MCF 10A (cell line): ENCODE results near the gene CFH. TPM values are rescaled to one million over a fixed set of nuclear protein-coding genes. Genes with fewer than 3 reads are reported as not detected.
"Not testable (repeated sequence)": the region's sequence is repeated elsewhere in the genome, so short reads cannot be mapped to it uniquely, and the experiment has no call there.

Source experiments
- BruUV-seq: library from RNA; stranded (reverse); fragments of 400-500 nt; replicated peaks from 2 replicates; lab custom pipeline; 2021; lab: Mats Ljungman, UMichigan
- CTCF ChIA-PET: fragments of 300-600 bp; sonication (Branson Sonifier 250); formaldehyde crosslinking; extraction: SDS; loops from one replicate; lab custom pipeline; 2021; ENCODE audit warnings: antibody characterized with exemption, inconsistent platforms; lab: Yijun Ruan, JAX
- POLR2A ChIA-PET: fragments of 300-600, 350-650 bp; sonication (Branson Sonifier 250); formaldehyde crosslinking; extraction: SDS; loops from one replicate; lab custom pipeline; 2020; ENCODE audit warnings: antibody characterized with exemption, inconsistent platforms; lab: Yijun Ruan, JAX
- DNase-seq: peaks from one replicate; pipeline ENCODE4 v3.0.0-alpha.2; 2018; ENCODE audit not compliant: unreplicated experiment
- H3K27ac Mint-ChIP-seq: one replicate; pipeline ENCODE4 v1.8.0; 2022; ENCODE audit warnings: mild to moderate bottlenecking, low read depth, mixed read lengths; ENCODE audit not compliant: unreplicated experiment
- H3K27me3 Mint-ChIP-seq: one replicate; pipeline ENCODE4 v1.8.0; 2022; ENCODE audit warnings: mixed read lengths; ENCODE audit not compliant: insufficient read depth, unreplicated experiment
- H3K36me3 Mint-ChIP-seq: one replicate; pipeline ENCODE4 v1.8.0; 2022; ENCODE audit warnings: mild to moderate bottlenecking, moderate library complexity, mixed read lengths; ENCODE audit not compliant: insufficient read depth, unreplicated experiment
- H3K4me1 Mint-ChIP-seq: one replicate; pipeline ENCODE4 v1.8.0; 2022; ENCODE audit warnings: mixed read lengths; ENCODE audit not compliant: insufficient read depth, unreplicated experiment
- H3K4me3 Mint-ChIP-seq: one replicate; pipeline ENCODE4 v1.8.0; 2022; ENCODE audit warnings: mild to moderate bottlenecking, moderate library complexity, mixed read lengths; ENCODE audit not compliant: unreplicated experiment
- H3K9me3 Mint-ChIP-seq: one replicate; pipeline ENCODE4 v1.8.0; 2022; ENCODE audit warnings: mixed read lengths; ENCODE audit not compliant: unreplicated experiment
- CTCF ChIP-seq: fragments of 200-600 bp; IDR thresholded peaks from one replicate; pipeline ENCODE4 v1.8.0; 2022; ENCODE audit warnings: antibody characterized with exemption, mild to moderate bottlenecking; ENCODE audit not compliant: unreplicated experiment
- intact Hi-C: fragments of 100-400 bp; cut with micrococcal nuclease; formaldehyde crosslinking; loops from 2 replicates; pipeline ENCODE4 v1.14.1; 2022
- total RNA-seq: library from RNA; stranded (reverse); gene quantifications from 2 replicates; pipeline ENCODE4 v1.2.3, GENCODE V29; 2022

Gene CFH
- total RNA-seq, 1 experiment from 2014 or later: 31.6 TPM

GRCh38 chr1:196689001-196689400 is 37.2 kb downstream of the CFH start:
- Mint-ChIP-seq H3K4me1 (peaks cover 11% of the 10 kb centered on the region), H3K27me3 (no peaks in the 10 kb centered on the region), H3K4me3 (no peak overlapping the region), H3K9me3 (no peaks in the 10 kb centered on the region), H3K27ac (no peak overlapping the region), H3K36me3 (peaks cover 12% of the 10 kb centered on the region)
- DNase-seq: no peak
- POLR2A ChIA-PET: no interaction called here
- CTCF ChIA-PET: interaction anchor here (0.7 kb wide), 1 partner anchor 282 kb away, joined by 4 read pairs; no protein-coding TSS in a partner anchor
- no TSS peak for BruUV-seq
- no peak for TF ChIP-seq CTCF
- intact Hi-C loops: no loop called here

GRCh38 chr1:196690582-196690981 is 38.7 kb downstream of the CFH start:
- no peak overlapping the region for H3K27ac Mint-ChIP-seq
- no TSS peak for BruUV-seq
- CTCF ChIA-PET: no interaction called here

DNA sequence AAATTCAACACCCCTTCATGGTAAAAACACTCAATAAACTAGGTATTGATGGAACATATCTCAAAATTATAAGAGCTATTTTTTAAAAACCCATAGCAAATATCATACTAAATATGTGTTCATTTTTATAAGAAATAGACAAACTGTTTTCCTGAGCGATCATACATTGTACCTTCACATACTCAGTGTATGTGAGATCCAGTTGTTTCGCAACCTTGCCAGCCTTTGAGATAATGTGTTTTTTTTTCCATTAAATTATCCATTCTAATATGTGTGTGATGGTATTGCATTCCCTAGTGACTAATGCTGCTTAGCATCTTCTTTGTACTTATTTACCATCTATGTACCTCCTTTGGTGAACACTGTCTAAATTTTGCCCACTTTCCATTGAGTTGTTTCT is 47.1 kb downstream of the CFH start:
- CTCF ChIA-PET: interaction anchor here (1.0 to 1.5 kb wide), 2 partner anchors 25 to 37 kb away, joined by 4 to 8 read pairs; no protein-coding TSS in a partner anchor
- POLR2A ChIA-PET: no interaction called here
- peaks cover 9% of the 10 kb centered on the region for H3K36me3 Mint-ChIP-seq
- no peak for DNase-seq
- H3K4me3 Mint-ChIP-seq: no peak overlapping the region
- no peak overlapping the region for H3K27ac Mint-ChIP-seq
- H3K27me3 Mint-ChIP-seq: no peaks in the 10 kb centered on the region
- no TSS peak for BruUV-seq
- TF ChIP-seq CTCF: no peak
- intact Hi-C loops: no loop called here
- H3K9me3 Mint-ChIP-seq: peaks cover 12% of the 10 kb centered on the region
- H3K4me1 Mint-ChIP-seq: no peaks in the 10 kb centered on the region

More at GRCh38 chr1:196690582-196690981, 38.7 kb downstream of the CFH start:
- peaks cover 4% of the 10 kb centered on the region for H3K9me3 Mint-ChIP-seq
- DNase-seq: no peak
- peaks cover 5% of the 10 kb centered on the region for H3K4me1 Mint-ChIP-seq
- peaks cover 9% of the 10 kb centered on the region for H3K36me3 Mint-ChIP-seq
- POLR2A ChIA-PET: no interaction called here
- no peak for TF ChIP-seq CTCF
- no peaks in the 10 kb centered on the region for H3K27me3 Mint-ChIP-seq
- no peak overlapping the region for H3K4me3 Mint-ChIP-seq
- intact Hi-C loops: no loop called here

DNA sequence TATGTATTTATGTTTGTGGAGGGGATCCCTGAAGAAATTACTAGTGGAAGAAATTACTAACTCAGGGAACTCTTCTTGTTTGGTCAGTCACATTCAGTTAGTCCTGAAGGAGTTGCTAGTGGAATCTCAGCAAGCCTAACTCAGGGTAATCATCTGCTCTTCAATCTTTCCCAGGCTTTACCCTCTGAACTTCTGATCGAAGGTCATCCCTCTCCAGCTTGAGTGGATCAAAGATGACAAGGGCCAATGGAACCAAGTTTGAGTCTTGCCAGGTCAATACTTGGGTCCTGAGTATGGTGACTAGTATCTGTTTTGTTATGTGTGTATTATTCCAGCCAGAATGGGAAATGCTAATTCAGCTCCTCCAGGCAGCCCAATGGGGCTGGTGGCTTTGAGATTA is 49.3 kb downstream of the CFH start:
- peaks cover 2% of the 10 kb centered on the region for H3K9me3 Mint-ChIP-seq
- no peaks in the 10 kb centered on the region for H3K27me3 Mint-ChIP-seq
- H3K27ac Mint-ChIP-seq: no peak overlapping the region
- no peak for DNase-seq
- no peaks in the 10 kb centered on the region for H3K4me1 Mint-ChIP-seq
- POLR2A ChIA-PET: no interaction called here
- BruUV-seq: no TSS peak
- no peak overlapping the region for H3K4me3 Mint-ChIP-seq
- intact Hi-C loops: no loop called here
- no peak for TF ChIP-seq CTCF
- CTCF ChIA-PET: interaction anchor here (0.6 to 1.4 kb wide), 2 partner anchors 23 to 622 kb away, joined by 3 to 4 read pairs; no protein-coding TSS in a partner anchor
- H3K36me3 Mint-ChIP-seq: peaks cover 8% of the 10 kb centered on the region

GRCh38 chr1:196709892-196710291 is 58.0 kb downstream of the CFH start:
- H3K9me3 Mint-ChIP-seq, intact Hi-C loops, BruUV-seq, H3K36me3 Mint-ChIP-seq, H3K4me1 Mint-ChIP-seq, H3K27me3 Mint-ChIP-seq, H3K27ac Mint-ChIP-seq, DNase-seq, H3K4me3 Mint-ChIP-seq: not testable (repeated sequence)
- CTCF ChIA-PET: interaction anchor here (1.0 to 3.9 kb wide), 2 partner anchors 13 to 32 kb away, joined by 3 to 21 read pairs; no protein-coding TSS in a partner anchor
- POLR2A ChIA-PET: interaction anchor here (0.7 kb wide), 1 partner anchor 25 kb away, joined by 3 read pairs; no protein-coding TSS in a partner anchor
